AG09319 (cell line): ENCODE results near the gene CCDC179.

Experiments used
- DNase-seq: peaks from one replicate; pipeline ENCODE4 v3.0.0-alpha.2; 2010; ENCODE audit warnings: low read depth; ENCODE audit errors: extremely low read depth
- CTCF ChIP-seq: IDR thresholded peaks from 2 replicates; pipeline ENCODE4 v1.5.1; 2011; ENCODE audit warnings: low read depth, mild to moderate bottlenecking, inconsistent platforms, low read length, moderate library complexity

Gene CCDC179

GRCh38 chr11:22797047-22797446, 63.2 kb downstream of the CCDC179 start:
- DNase-seq, result no peak
- TF ChIP-seq CTCF, result no peak
